KMS-11 (cell line): ENCODE measurements around the gene MAPK8IP1.

ENCODE experiments used
- H2AFZ ChIP-seq: fragments of 200-600 bp; sonication (generic); 2 replicates; pipeline ENCODE4 v1.6.1; 2016; ENCODE audit warnings: antibody characterized with exemption, mixed run types, low read depth
- H3K27ac ChIP-seq: fragments of 200-600 bp; sonication (generic); 2 replicates; pipeline ENCODE4 v1.6.1; 2016; ENCODE audit warnings: mild to moderate bottlenecking, mixed run types
- H3K27me3 ChIP-seq: fragments of 200-600 bp; sonication (generic); 2 replicates; pipeline ENCODE4 v1.6.1; 2017; ENCODE audit warnings: mild to moderate bottlenecking, low read depth, mixed run types, moderate library complexity; ENCODE audit not compliant: insufficient read depth
- H3K36me3 ChIP-seq: fragments of 200-600 bp; sonication (generic); 2 replicates; pipeline ENCODE4 v1.6.1; 2017; ENCODE audit warnings: mild to moderate bottlenecking, mixed run types; ENCODE audit not compliant: insufficient read depth
- H3K4me1 ChIP-seq: fragments of 200-600 bp; sonication (generic); 2 replicates; pipeline ENCODE4 v1.6.1; 2016; ENCODE audit warnings: mild to moderate bottlenecking, low read depth, mixed run types; ENCODE audit not compliant: poor library complexity, severe bottlenecking
- H3K4me2 ChIP-seq: fragments of 200-600 bp; sonication (generic); 2 replicates; pipeline ENCODE4 v1.7.0; 2016; ENCODE audit warnings: mild to moderate bottlenecking, mixed run types
- H3K4me3 ChIP-seq: fragments of 200-600 bp; sonication (generic); IDR thresholded peaks from 2 replicates; pipeline ENCODE4 v1.6.1; 2017; ENCODE audit warnings: low read depth, low read length, mixed read lengths; ENCODE audit not compliant: insufficient read depth
- H3K79me2 ChIP-seq: fragments of 200-600 bp; sonication (generic); 2 replicates; pipeline ENCODE4 v1.6.1; 2016; ENCODE audit warnings: low read depth, mixed run types; ENCODE audit not compliant: insufficient read depth
- H3K9ac ChIP-seq: fragments of 200-600 bp; sonication (generic); 2 replicates; pipeline ENCODE4 v1.6.1; 2016; ENCODE audit warnings: mild to moderate bottlenecking, mixed run types
- H4K20me1 ChIP-seq: fragments of 200-600 bp; sonication (generic); 2 replicates; pipeline ENCODE4 v1.6.1; 2016; ENCODE audit warnings: mild to moderate bottlenecking, mixed run types; ENCODE audit not compliant: insufficient read depth
- TF ChIP-seq, protein P1 (sequence below): fragments of 200-600 bp; sonication (generic); conservative IDR thresholded peaks from 2 replicates; pipeline ENCODE4 v1.6.1; 2017; ENCODE audit warnings: low read depth, mild to moderate bottlenecking, antibody characterized with exemption, low read length, moderate library complexity, mixed read lengths

Gene MAPK8IP1

DNA sequence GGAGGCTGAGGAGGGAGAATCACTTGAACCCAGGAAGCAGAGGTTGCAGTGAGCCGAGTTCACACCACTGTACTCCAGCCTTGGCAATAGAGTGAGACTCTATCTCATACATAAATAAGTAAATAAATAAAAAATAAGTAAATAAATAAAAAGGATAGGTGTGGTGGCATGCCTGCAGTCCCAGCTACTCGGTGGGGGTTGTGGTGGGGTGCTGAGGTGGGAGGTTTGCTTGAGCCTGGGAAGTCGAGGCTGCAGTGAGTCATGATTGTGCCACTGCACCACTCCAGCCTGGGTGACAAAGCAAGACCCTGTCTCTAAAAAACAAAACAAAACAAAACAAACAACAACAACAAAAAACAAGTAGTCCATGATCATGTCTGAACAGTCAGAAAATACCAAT is 40.1 kb downstream of the MAPK8IP1 start:
- Histone ChIP-seq H3K4me3 (no peak overlapping the region), H3K4me2 (no peak overlapping the region), H3K36me3 (no peaks in the 10 kb centered on the region)

DNA sequence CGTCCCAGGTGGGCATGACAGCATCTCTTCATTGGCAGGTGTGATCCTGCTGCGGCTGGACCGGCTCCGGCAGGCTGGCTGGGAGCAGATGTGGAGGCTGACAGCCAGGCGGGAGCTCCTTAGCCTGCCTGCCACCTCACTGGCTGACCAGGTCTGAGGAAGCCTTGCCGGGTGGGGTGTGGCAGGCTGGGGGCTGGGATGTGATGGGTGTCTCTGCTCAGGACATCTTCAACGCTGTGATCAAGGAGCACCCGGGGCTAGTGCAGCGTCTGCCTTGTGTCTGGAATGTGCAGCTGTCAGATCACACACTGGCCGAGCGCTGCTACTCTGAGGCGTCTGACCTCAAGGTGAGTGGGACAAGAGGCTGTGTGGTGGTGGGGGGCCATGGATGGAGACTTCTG is 40.5 kb downstream of the MAPK8IP1 start:
- H3K36me3 ChIP-seq = no peaks in the 10 kb centered on the region
- no peak overlapping the region for H3K4me3 ChIP-seq
- H2AFZ ChIP-seq = no peak overlapping the region
- H3K4me2 ChIP-seq = no peak overlapping the region
- TF ChIP-seq, protein P1, sequence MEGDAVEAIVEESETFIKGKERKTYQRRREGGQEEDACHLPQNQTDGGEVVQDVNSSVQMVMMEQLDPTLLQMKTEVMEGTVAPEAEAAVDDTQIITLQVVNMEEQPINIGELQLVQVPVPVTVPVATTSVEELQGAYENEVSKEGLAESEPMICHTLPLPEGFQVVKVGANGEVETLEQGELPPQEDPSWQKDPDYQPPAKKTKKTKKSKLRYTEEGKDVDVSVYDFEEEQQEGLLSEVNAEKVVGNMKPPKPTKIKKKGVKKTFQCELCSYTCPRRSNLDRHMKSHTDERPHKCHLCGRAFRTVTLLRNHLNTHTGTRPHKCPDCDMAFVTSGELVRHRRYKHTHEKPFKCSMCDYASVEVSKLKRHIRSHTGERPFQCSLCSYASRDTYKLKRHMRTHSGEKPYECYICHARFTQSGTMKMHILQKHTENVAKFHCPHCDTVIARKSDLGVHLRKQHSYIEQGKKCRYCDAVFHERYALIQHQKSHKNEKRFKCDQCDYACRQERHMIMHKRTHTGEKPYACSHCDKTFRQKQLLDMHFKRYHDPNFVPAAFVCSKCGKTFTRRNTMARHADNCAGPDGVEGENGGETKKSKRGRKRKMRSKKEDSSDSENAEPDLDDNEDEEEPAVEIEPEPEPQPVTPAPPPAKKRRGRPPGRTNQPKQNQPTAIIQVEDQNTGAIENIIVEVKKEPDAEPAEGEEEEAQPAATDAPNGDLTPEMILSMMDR = no peak
- no peak overlapping the region for H3K27ac ChIP-seq
- no peaks in the 10 kb centered on the region for H3K79me2 ChIP-seq
- H4K20me1 ChIP-seq = no peaks in the 10 kb centered on the region
- H3K4me1 ChIP-seq = peaks cover 15% of the 10 kb centered on the region
- H3K27me3 ChIP-seq = 0 out of 2 replicates have a peak, but pooled peaks cover 5% of the 10 kb centered on the region
- H3K9ac ChIP-seq = no peak overlapping the region

More for the DNA sequence above, 40.1 kb downstream of the MAPK8IP1 start:
- Histone ChIP-seq H4K20me1 (no peaks in the 10 kb centered on the region), H3K4me1 (peaks cover 14% of the 10 kb centered on the region), H3K79me2 (no peaks in the 10 kb centered on the region), H3K9ac (no peak overlapping the region), H2AFZ (no peak overlapping the region), H3K27ac (no peak overlapping the region), H3K27me3 (0 out of 2 replicates have a peak, but pooled peaks cover 5% of the 10 kb centered on the region)
- TF ChIP-seq, protein P1 = no peak

DNA sequence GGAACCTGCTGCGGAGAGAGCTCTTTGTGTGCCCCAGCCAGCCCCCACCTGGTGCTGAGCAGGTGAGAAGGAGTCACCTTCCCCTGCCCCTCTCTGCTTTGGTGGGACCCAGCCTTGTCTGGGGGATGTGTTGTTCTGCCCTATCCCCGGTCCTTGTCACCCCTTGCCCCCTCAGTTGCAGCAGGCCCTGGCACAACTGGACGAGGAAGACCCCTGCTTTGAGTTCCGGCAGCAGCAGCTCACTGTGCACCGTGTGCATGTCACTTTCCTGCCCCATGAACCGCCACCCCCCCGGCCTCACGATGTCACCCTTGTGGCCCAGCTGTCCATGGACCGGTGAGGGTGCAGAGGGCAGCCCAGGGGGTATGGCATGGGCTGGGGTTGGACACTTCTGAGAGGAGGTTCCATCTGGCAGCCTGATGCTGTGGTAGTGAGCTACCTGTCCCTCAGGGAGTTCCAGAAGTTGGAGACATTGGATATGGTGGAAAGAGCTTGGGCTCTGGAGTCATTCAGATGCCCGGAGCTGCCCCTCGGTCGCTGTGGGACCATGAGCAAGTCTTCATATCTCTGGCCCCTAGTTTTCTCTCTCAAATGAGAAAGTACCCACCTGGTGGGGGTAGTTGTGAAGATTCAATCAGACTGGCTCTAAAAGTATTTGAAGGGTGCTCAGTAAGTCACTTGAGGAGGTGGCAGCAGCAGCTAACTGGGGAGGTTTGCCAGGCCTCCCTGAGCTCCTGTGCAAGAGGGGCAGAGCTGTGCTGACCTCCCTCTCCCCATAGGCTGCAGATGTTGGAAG is 41.3 kb downstream of the MAPK8IP1 start:
- no peak overlapping the region for H3K9ac ChIP-seq
- no peaks in the 10 kb centered on the region for H3K79me2 ChIP-seq
- no peak overlapping the region for H3K4me2 ChIP-seq
- H3K27ac ChIP-seq = no peak overlapping the region
- H3K27me3 ChIP-seq = 0 out of 2 replicates have a peak, but pooled peaks cover 5% of the 10 kb centered on the region
- H3K36me3 ChIP-seq = no peaks in the 10 kb centered on the region
- H4K20me1 ChIP-seq = no peaks in the 10 kb centered on the region
- TF ChIP-seq, protein P1 = no peak
- H3K4me1 ChIP-seq = peaks cover 15% of the 10 kb centered on the region
- H2AFZ ChIP-seq = no peak overlapping the region
- no peak overlapping the region for H3K4me3 ChIP-seq

DNA sequence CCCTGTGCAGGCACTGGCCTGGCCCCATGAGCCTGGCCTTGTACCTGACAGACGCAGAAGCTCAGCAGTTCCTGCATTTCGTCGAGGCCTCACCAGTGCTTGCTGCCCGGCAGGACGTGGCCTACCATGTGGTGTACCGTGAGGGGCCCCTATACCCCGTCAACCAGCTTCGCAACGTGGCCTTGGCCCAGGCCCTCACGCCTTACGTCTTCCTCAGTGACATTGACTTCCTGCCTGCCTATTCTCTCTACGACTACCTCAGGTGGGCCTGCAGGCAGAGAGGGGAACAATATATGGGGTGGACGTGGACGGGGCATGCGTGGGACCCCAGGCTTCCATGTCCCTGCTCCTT is 41.9 kb downstream of the MAPK8IP1 start:
- no peak overlapping the region for H3K4me3 ChIP-seq
- TF ChIP-seq, protein P1 = no peak
- no peaks in the 10 kb centered on the region for H3K36me3 ChIP-seq
- no peak overlapping the region for H2AFZ ChIP-seq
- 0 out of 2 replicates have a peak, but pooled peaks cover 5% of the 10 kb centered on the region for H3K27me3 ChIP-seq
- H4K20me1 ChIP-seq = no peaks in the 10 kb centered on the region
- H3K79me2 ChIP-seq = no peaks in the 10 kb centered on the region
- no peak overlapping the region for H3K9ac ChIP-seq
- H3K4me2 ChIP-seq = no peak overlapping the region
- no peak overlapping the region for H3K27ac ChIP-seq
- H3K4me1 ChIP-seq = peaks cover 15% of the 10 kb centered on the region
